GM18502 (cell line): ENCODE measurements around the gene NAIF1.
A peak's percentile ranks its signal among the peaks of the same experiment; 100 is the strongest.
"Not testable (repeated sequence)": the region's sequence is repeated elsewhere in the genome, so short reads cannot be mapped to it uniquely, and the experiment has no call there.

ENCODE experiments used
- ATAC-seq: cut with Tn5 transposase; IDR thresholded peaks from one replicate; pipeline ENCODE4 v1.9.1; 2021; ENCODE audit warnings: mild to moderate bottlenecking; ENCODE audit not compliant: unreplicated experiment, poor library complexity

Gene NAIF1, protein sequence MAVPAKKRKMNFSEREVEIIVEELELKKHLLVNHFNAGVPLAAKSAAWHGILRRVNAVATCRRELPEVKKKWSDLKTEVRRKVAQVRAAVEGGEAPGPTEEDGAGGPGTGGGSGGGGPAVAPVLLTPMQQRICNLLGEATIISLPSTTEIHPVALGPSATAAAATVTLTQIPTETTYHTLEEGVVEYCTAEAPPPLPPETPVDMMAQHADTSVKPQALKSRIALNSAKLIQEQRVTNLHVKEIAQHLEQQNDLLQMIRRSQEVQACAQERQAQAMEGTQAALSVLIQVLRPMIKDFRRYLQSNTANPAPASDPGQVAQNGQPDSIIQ

DNA sequence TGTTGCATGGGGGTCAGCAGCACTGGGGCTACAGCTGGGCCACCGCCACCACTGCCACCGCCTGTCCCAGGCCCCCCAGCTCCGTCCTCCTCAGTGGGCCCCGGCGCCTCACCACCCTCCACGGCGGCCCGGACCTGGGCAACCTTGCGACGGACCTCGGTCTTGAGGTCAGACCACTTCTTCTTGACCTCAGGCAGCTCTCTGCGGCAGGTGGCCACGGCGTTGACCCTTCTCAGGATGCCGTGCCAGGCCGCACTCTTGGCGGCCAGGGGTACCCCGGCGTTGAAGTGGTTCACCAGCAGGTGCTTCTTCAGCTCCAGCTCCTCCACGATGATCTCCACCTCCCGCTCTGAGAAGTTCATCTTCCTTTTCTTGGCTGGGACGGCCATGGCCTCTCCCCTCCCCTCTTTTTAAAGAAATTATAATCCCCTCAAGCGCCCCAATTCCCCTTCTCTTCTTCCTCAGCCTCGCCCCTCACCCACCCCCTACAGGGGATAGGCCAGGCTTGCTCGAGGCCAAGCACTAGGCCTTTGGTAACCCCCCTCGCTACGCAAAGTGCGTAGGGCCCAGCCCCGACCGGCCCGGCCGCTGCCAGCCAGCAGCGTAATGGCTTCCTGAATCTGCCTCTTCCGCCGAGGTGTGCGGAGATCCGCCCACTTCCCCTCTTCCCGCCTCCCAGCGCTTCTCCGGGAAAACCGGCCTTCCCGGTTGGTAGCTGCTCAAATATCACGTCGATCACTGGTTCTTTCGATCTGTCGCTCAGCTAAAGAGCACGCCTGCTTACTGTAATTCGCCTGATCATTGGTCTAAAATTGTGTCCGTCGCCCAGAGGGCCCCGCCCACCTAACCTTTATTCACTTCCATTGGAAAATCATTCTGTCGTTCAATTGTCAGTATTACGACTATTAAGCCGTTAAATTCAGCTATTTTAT lies at the start of gene NAIF1:
TSS of gene NAIF1 (minus strand) at position 608 of the 932 bp plus-strand sequence. CDS start at position 389, 219 bp downstream.
- ATAC-seq: peak; percentile 57

DNA sequence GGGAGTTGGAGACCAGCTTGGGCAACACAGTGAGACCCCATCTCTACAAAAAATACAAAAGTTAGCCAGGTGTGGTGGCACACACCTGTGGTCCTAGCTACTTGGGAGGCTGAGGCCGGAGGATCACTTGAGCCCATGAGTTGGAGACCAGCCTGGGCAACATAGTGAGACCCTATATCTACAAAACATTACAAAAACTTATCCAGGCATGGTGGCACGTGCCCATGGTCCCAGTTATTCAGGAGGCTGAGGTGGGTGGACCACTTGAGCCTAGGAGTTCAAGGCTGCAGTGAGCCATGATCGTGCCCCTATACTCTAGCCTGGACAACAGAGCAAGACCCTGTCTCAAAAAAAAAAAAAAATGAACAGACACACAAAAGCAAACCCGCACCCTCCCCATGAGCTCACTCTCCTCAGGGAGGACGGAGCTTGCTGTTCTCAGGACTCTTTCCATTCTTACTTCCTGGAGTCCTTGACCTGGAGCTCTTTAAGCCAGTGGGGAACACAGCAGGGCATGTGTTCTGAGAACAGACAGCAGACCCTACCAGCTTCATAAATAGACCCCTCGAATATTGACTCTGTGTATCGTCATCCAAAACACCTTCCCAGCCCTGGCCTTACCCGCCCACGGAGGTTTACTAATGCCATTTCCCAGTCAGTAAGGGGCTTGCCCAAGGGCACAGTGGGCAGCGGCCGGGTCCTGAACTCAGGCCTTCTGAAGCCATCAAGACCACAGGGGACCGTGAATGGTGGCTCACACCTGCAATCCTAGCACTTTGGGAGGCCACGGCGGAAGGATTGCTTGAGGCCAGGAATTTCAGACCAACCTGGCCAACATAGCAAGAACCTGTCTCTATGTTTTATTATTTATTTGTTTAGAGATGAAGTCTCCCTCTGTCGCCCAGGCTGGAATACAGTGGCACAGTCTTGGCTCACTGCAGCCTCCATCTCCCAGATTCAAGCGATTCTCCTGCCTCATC lies 49.3 kb upstream of the NAIF1 start:
- no peak for ATAC-seq

DNA sequence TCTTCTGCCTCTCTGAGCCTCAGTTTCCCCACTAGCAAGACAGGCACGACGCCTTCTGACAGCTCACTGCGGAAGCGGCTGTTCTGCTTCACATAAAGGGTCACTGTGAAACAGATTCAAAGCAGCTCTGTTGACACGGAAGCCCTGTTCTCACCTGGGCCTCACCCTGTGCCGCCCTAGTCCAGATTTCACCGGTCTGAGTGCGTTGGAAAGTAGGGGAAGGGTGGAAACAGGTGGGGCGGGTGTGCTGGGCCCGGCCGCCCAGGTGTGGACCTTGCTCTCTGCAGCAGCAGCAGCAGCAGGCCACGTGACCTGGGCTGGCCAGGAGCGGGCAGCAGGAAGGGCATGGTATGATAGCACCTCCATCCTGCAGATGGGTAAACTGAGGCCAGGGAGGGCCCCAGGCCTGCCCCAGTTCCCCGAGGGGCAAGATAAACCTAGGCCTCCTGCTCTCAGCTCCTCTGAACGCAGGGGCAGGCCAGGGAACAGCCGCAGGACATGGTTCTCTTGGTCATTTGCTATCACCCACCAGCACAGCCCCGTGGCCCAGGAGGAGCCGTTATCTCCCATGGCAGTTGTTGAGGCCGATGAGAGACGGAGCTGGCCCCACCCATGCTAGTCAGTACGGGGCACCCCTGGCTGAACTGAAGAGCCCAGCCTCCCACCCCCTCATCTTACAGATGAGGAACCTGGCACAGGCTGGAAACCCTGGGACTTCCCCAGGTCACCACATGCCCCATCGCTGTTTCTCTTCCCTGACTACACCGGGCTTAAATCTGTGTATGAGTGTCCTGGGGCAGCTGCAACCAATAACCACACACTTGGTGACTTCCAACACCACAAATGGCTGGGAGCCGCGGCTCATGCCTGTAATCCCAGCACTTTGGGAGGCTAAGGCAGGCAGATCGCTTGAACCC lies 48.3 kb upstream of the NAIF1 start:
- peak; percentile 49 for ATAC-seq

DNA sequence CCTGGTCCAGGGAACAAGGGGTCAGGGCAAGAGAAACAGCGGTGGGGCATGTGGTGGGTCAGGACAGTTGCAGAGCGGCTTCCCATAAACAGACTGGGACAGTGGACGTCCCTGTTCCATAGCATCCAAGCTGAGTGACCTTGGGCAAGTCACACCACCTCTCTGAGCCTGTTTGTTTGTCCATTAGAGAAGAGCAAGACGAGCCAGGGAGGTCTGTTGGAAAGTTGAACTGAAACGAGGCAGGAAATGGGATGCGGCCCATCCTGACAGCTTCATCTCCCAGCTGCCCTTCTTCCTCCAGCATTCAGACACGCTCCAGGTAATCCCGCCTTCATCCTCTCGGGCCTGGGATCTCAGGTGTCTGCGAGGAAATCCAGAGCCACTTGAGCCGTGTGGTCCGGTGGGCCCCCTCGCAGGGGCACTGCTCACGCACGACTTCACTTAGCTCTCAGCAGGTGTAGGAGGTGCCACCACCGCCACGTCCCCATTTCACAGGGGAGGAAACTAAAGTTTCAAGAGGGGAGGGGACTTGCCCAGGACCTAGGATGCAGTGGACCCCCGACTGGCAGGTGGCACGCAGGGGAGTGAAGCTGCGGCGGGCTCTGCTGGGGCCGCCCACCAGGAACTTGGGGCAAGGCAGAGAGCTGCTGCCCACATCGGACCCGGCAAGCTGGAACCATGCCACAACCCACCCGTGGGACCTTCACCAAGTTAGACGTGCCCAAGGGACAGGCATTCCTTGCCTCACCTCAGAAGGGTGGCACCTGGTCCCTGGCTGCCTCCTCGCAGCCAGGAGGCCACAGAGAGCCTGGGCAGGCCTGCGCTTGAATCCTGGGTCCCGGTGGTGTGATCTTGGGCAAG lies 47.4 kb upstream of the NAIF1 start:
- no peak for ATAC-seq

DNA sequence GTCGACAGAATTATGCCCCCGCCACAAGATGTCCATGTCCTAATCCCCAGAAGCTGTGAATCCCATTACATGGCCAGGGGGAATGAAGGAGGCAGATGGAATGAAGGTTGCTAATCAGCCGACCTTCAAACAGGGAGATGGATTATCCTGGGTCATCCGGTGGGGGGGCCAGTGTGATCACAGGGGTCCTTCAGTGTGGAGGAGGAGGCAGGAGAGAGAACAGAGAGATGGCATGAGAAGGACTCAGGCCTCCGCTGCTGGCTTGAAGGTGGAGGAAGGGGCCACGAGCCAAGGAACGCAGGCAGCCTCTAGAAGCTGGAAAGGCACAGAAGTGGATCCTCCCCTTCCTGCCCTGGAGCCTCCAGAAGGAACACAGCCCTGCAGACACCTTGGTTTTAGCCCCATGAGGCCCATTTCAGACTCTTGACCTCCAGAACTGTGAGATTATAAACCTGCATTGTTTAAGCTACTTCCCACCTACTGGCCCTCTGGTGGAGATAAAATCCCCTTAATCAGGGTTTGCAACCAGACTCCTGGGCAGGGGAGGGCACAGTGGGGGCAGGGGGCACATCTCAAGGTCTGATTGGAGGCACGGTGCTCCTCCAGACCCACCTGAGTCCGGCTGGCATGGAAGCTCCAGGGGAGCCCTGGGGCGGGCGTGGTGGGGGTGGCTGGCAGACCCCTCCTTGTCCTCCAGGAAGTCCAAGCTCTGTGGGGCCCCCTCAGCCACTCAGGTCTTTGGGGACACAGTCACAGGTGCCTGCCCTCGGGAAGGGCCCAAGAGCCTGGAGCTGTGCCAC lies 46.6 kb upstream of the NAIF1 start:
- ATAC-seq: no peak

DNA sequence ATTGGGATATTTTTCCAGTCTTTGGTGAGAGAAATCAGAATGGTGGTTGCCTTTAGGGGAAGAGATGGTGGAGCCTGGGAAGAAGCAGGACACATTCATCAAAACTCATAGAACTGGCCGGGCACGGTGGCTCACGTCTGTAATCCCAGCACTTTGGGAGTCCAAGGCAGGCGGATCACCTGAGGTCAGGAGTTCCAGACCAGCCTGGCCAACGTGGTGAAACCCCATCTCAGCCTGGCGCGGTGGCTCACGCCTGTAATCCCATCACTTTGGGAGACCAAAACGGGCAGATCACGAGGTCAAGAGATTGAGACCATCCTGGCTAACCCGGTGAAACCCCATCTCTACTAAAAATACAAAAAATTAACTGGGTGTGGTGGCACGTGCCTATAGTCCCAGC lies 44.6 kb upstream of the NAIF1 start:
- ATAC-seq: not testable (repeated sequence)

DNA sequence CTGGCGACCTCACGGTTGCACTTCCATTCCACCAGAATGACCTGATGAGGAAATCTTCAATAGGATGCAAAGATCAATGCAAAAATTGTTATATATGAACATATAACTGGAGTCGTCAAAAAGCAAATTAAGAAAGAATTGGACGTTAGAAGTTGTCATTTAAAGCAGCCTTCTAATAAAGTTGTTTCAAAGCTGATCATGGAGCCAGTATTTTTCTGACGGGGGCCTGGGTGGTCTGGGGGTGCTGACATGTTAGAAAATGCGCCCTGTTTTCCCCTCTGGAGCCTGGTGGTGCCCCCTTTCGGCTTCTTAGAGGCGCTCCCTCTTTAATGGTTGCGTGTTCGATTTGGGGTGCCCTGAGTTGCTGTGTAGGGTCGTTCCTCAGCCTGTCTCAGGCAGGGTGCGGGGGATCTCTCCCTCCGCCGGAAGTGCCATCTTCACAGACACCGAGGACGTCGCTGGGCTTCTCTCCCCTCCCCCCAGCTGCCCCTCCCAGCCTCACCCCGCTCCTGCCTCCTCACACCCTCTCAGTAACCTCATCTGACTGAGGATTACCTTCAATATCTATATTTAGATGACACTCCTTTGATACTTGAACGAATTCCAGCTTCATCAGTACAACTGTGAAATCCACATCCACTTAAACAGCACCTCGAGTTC lies 42.1 kb upstream of the NAIF1 start:
- no peak for ATAC-seq

DNA sequence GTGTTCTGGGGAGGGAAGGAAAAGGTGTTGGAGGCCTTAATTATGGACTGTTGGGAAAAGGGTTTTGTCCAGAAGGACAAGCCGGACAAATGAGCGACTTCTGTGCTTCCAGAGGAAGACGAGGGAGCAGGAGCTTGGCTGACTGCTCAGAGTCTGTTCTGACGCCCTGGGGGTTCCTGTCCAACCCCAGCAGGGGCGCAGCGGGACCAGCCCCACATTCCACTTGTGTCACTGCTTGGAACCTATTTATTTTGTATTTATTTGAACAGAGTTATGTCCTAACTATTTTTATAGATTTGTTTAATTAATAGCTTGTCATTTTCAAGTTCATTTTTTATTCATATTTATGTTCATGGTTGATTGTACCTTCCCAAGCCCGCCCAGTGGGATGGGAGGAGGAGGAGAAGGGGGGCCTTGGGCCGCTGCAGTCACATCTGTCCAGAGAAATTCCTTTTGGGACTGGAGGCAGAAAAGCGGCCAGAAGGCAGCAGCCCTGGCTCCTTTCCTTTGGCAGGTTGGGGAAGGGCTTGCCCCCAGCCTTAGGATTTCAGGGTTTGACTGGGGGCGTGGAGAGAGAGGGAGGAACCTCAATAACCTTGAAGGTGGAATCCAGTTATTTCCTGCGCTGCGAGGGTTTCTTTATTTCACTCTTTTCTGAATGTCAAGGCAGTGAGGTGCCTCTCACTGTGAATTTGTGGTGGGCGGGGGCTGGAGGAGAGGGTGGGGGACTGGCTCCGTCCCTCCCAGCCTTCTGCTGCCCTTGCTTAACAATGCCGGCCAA lies 41.3 kb upstream of the NAIF1 start:
- ATAC-seq: no peak

DNA sequence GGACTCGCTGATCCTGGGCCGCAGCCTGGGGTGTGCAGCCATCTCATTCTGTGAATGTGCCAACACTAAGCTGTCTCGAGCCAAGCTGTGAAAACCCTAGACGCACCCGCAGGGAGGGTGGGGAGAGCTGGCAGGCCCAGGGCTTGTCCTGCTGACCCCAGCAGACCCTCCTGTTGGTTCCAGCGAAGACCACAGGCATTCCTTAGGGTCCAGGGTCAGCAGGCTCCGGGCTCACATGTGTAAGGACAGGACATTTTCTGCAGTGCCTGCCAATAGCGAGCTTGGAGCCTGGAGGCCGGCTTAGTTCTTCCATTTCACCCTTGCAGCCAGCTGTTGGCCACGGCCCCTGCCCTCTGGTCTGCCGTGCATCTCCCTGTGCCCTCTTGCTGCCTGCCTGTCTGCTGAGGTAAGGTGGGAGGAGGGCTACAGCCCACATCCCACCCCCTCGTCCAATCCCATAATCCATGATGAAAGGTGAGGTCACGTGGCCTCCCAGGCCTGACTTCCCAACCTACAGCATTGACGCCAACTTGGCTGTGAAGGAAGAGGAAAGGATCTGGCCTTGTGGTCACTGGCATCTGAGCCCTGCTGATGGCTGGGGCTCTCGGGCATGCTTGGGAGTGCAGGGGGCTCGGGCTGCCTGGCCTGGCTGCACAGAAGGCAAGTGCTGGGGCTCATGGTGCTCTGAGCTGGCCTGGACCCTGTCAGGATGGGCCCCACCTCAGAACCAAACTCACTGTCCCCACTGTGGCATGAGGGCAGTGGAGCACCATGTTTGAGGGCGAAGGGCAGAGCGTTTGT lies 40.5 kb upstream of the NAIF1 start:
- ATAC-seq: no peak

DNA sequence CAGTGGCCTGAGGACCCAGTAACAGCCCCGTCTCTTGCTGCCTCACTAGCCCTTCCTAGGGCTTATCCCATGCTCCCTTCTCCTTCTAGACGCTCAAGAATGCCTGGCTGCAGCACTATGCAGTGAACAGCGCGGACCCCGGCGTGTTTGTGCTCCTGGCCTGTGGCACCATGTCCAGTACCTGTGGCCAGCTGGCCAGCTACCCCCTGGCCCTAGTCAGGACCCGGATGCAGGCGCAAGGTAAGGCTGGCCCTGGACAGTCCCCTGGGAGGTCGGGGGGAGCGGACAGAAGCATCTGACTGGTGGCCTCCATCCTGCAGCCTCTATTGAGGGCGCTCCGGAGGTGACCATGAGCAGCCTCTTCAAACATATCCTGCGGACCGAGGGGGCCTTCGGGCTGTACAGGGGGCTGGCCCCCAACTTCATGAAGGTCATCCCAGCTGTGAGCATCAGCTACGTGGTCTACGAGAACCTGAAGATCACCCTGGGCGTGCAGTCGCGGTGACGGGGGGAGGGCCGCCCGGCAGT lies 39.9 kb upstream of the NAIF1 start:
- ATAC-seq: no peak

DNA sequence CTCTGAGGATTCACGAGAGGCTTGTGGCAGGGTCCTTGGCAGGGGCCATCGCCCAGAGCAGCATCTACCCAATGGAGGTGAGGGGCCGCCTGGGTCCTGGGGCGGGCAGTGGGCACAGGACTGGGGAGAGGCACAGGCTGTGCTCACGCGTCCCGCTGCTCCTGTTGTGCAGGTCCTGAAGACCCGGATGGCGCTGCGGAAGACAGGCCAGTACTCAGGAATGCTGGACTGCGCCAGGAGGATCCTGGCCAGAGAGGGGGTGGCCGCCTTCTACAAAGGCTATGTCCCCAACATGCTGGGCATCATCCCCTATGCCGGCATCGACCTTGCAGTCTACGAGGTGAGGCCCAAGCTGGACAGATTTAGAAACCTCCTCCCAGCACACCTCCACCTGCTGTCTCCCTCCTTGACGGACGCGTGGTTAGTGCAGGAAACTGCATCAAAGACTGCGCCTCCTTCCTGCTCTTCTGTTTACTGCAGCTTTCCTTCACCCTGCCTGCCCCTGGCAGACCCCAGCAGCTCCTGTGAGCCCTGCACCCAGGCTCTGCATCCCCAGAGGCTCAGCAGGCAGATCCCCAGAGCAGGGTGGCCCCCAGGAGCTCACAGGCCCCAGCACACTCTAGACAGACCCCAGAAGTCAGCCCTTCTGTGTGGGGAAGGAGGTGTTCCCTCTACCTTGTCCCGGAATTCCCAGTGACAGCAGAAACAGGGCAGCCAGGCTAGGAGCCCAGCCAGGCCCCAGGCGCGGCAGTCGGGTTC lies 39.2 kb upstream of the NAIF1 start:
- no peak for ATAC-seq

DNA sequence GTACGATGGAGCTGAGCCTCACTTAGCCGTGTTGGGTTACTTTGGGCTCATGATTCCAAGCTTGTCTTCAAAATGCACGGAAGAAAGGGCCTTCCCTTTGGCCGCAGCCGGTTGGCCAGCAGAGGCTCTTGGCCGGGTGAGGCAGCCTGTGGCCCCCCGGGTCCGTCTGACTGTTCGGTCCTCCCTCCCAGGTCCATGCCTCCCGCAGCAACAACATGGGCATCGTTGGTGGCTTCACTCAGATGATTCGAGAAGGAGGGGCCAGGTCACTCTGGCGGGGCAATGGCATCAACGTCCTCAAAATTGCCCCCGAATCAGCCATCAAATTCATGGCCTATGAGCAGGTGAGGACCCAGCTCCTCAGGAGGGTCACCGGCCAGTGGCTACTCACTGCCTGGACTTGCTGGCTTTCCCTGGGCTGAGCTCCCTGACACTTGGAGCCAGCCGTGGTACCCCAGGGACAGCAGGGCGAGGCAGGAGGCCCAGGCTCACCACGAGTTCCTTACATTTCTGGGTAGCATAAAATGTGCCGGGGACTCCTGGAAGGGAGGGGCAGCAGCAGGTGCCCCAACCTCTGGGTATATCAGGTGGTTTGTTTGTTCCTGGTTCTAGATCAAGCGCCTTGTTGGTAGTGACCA lies 38.5 kb upstream of the NAIF1 start:
- no peak for ATAC-seq

DNA sequence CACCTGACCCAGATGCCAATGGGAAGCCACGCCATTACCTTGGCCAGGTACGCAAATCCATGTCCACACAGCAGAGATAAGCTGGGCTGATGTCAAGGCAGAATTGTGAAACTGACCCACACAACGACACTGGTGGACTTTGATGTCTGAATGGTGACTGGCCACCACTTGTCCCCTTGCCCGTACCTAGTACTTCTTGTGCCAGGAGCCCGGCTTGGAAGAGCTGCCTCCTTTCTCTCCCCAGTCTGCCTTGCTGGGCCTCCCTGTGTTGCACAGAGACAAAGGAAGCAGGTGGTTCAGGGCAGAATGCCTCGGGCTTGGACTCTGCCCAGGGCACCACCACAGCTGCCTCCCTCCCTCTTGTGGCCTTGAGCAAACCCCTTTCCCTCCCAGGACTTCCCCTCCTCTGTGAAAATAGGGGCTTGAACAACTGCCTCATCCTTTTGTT lies 37.1 kb upstream of the NAIF1 start:
- ATAC-seq: no peak

DNA sequence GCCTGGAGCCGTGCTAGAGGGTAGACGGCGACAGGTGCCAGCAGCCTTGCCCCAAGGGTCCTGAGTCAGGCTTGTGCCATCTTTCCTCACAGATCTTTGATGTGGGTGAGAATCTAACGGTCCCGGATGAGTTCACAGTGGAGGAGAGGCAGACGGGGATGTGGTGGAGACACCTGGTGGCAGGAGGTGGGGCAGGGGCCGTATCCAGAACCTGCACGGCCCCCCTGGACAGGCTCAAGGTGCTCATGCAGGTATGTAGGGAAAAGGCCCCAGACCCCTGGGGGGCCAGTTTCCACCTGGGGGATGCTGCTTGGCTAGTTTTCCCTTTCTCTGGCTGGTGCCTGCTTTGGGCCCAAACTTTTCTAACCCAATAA lies 36.5 kb upstream of the NAIF1 start:
- no peak for ATAC-seq
